22Rv1 (cell line): Measurements from ENCODE around the gene PRKCE.

Experiments
- H3K27ac ChIP-seq: fragments of 450-650 bp; 2 replicates; pipeline ENCODE4 v1.5.1; 2017
- ZFX ChIP-seq: fragments of 450-650 bp; IDR thresholded peaks from 2 replicates; pipeline ENCODE4 v1.6.1; 2017; ENCODE audit warnings: antibody characterized with exemption, borderline replicate concordance
- TF ChIP-seq, protein P1 (sequence below): fragments of 450-650 bp; IDR thresholded peaks from 2 replicates; pipeline ENCODE4 v1.5.1; 2017; ENCODE audit warnings: mild to moderate bottlenecking

The PRKCE gene

DNA sequence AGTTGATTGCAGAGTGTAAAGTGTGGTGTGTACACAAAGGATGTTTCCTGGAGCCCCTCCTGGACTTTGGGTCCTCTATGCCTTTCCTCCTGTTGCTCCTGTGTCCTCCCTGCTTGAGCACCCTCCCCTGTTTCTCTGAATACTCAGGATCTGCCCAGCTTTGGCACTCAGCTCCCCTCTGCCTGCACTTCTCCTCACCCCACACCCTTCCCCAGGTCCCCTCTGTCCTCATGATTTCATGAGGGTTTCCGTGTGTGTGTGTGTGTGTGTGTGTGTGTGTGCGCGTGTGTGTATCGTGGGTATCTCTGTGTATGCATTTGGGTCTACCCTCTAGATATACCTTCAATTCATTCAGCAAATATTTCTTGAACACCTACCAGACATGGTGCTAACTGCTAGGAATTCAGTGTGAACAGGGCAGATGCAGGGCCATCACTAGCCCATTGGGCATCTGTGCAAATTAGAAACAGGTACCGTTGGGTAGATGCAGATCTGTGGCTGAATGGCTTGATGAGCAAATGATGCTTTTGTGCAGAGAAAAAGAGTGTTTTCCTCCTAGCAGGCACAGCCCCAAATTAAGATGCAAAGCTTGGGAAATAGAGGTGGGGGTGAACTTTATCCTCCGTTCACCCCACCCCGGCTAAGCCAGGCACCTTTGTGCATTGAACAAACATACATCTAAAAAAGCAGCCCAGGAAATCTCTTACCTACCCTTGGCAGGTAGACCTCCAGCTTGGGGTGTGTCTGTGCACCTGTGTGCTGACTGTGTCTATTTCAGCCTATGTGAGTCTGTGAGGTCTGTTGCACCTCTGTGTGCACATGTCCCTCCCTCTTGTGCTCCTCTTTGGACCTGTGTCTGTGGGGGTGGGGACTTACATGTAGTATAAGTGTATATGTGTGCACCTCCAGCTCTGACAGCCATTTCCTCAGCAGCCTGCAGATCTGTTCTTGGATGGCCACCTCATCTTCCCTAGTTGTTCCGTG, 585.7 kb downstream of the PRKCE start:
- TF ChIP-seq, protein P1, sequence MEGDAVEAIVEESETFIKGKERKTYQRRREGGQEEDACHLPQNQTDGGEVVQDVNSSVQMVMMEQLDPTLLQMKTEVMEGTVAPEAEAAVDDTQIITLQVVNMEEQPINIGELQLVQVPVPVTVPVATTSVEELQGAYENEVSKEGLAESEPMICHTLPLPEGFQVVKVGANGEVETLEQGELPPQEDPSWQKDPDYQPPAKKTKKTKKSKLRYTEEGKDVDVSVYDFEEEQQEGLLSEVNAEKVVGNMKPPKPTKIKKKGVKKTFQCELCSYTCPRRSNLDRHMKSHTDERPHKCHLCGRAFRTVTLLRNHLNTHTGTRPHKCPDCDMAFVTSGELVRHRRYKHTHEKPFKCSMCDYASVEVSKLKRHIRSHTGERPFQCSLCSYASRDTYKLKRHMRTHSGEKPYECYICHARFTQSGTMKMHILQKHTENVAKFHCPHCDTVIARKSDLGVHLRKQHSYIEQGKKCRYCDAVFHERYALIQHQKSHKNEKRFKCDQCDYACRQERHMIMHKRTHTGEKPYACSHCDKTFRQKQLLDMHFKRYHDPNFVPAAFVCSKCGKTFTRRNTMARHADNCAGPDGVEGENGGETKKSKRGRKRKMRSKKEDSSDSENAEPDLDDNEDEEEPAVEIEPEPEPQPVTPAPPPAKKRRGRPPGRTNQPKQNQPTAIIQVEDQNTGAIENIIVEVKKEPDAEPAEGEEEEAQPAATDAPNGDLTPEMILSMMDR = no peak
- TF ChIP-seq ZFX = no peak
- no peak overlapping the region for H3K27ac ChIP-seq
